ENCODE measurements around the gene CCNH. TPM values are rescaled to one million over a fixed set of nuclear protein-coding genes. Genes with fewer than 3 reads are reported as not detected.

The CCNH gene
- total RNA-seq, 1 experiment from 2014 or later, result 63.2 TPM

GRCh38 chr5:87369431-87369830 is 43.3 kb downstream of the CCNH start:
- peaks cover 9 to 14% of the 10 kb centered on the region in 2 experiments; a peak in 3 of 4 replicates for H3K36me3 ChIP-seq (ENCODE audit: control insufficient read depth in 1 of 2, insufficient read depth in 2 of 2, low read length in 2 of 2)

More at GRCh38 chr5:87369431-87369830, 43.3 kb downstream of the CCNH start:
- H3K4me1 ChIP-seq (ENCODE audit: control insufficient read depth in 1 of 2, insufficient read depth in 2 of 2, low read length in 2 of 2), result no peaks in the 10 kb centered on the region
- H3K9me3 ChIP-seq (ENCODE audit: control insufficient read depth in 1 of 2, insufficient read depth in 1 of 2, low read depth in 1 of 2, low read length in 2 of 2), result no peaks in the 10 kb centered on the region
- no peak overlapping the region for H3K9ac ChIP-seq (ENCODE audit: low read length)
- H3K4me3 ChIP-seq (replicated peaks in 1 of 2; ENCODE audit: low read depth in 1 of 2, low read length in 2 of 2), result no peak overlapping the region
- ChIA-PET RAD21 (ENCODE audit: low non-redundant PET in 1 of 2, low total read pairs in 2 of 2, uncharacterized antibody in 2 of 2, unreplicated experiment in 2 of 2) (no interaction called here), CTCF (no interaction called here), POLR2A (no interaction called here)
- H2AFZ ChIP-seq (ENCODE audit: low read depth, low read length, poor library complexity, severe bottlenecking), result no peak overlapping the region
- H3K79me2 ChIP-seq (ENCODE audit: insufficient read depth, low read length), result no peaks in the 10 kb centered on the region; the same call in 1 of the 2 replicates
- no peaks in the 10 kb centered on the region for H3K9me2 ChIP-seq (ENCODE audit: insufficient read depth)
- DNase-seq (ENCODE audit: low read depth, low spot score), result no peak
- no TSS peak for BruUV-seq (replicated peaks)
- H4K20me1 ChIP-seq (ENCODE audit: insufficient read depth), result no peaks in the 10 kb centered on the region; the same call in 1 of the 2 replicates
- intact Hi-C loops (cut with micrococcal nuclease), result no loop called here
- H3K27ac ChIP-seq (ENCODE audit: low read depth, low read length), result no peak overlapping the region
- no peaks in the 10 kb centered on the region for H3K27me3 ChIP-seq (ENCODE audit: insufficient read depth, low read length)
- ATAC-seq, result no peak
- no peak overlapping the region for H3K4me2 ChIP-seq (ENCODE audit: low read length)
- TF ChIP-seq CTCF (IDR thresholded peaks at IDR 0.05 in 2 of 3, conservative IDR thresholded peaks at IDR 0.05 in 1 of 3; ENCODE audit: borderline replicate concordance in 1 of 3, insufficient read depth in 1 of 3, low read depth in 2 of 3, low read length in 2 of 3) (no peak), RAD21 (IDR thresholded peaks at IDR 0.05; ENCODE audit: low read depth) (no peak), SIN3A (IDR thresholded peaks at IDR 0.05; ENCODE audit: low read depth) (no peak), ELF1 (IDR thresholded peaks at IDR 0.05; ENCODE audit: borderline replicate concordance, low read depth) (no peak), ZNF274 (IDR thresholded peaks at IDR 0.05; ENCODE audit: low read depth, low read length) (no peak), EGR1 (IDR thresholded peaks at IDR 0.05; ENCODE audit: low read depth) (no peak), POLR2A (IDR thresholded peaks at IDR 0.05; ENCODE audit: borderline replicate concordance, extremely low read depth, insufficient read depth, insufficient read length) (no peak), CBX3 (IDR thresholded peaks at IDR 0.05; ENCODE audit: low read depth) (no peak), SRF (IDR thresholded peaks at IDR 0.05; ENCODE audit: low read depth) (no peak), YY1 (IDR thresholded peaks at IDR 0.05; ENCODE audit: extremely low read depth, insufficient replicate concordance, low read depth, low read length) (no peak)

Measured in HCT116 (cell line).